H9 (cell line): ENCODE data around the gene KCNIP4. TPM values are rescaled to one million over a fixed set of nuclear protein-coding genes. Genes with fewer than 3 reads are reported as not detected.

Source experiments
- DNase-seq: peaks from one replicate; pipeline ENCODE4 v3.0.0-alpha.2; 2017
- H2AFZ ChIP-seq: one replicate; pipeline ENCODE4 v1.6.1; 2013; ENCODE audit warnings: mild to moderate bottlenecking, low read length, control low read depth, moderate library complexity
- H2AK5ac ChIP-seq: 2 replicates; pipeline ENCODE4 v1.6.1; 2013; ENCODE audit warnings: low read length, control low read depth, mixed read lengths; ENCODE audit not compliant: insufficient read length
- H2BK120ac ChIP-seq: one replicate; pipeline ENCODE4 v1.6.1; 2013; ENCODE audit warnings: low read depth, mild to moderate bottlenecking, low read length, control low read depth, inconsistent platforms; ENCODE audit not compliant: poor library complexity, severe bottlenecking
- H2BK12ac ChIP-seq: 2 replicates; pipeline ENCODE4 v1.6.1; 2013; ENCODE audit warnings: low read length, control low read depth, mixed read lengths, low read depth; ENCODE audit not compliant: insufficient read length
- H2BK15ac ChIP-seq: 2 replicates; pipeline ENCODE4 v1.6.1; 2013; ENCODE audit warnings: low read depth, low read length, control low read depth
- H2BK20ac ChIP-seq: one replicate; pipeline ENCODE4 v1.6.1; 2013; ENCODE audit warnings: low read depth, mild to moderate bottlenecking, low read length, control low read depth, inconsistent platforms; ENCODE audit not compliant: poor library complexity, severe bottlenecking
- H2BK5ac ChIP-seq: 2 replicates; pipeline ENCODE4 v1.6.1; 2013; ENCODE audit warnings: low read length, control low read depth, mixed read lengths; ENCODE audit not compliant: insufficient read length
- H3K14ac ChIP-seq: 2 replicates; pipeline ENCODE4 v1.6.1; 2013; ENCODE audit warnings: low read length, control low read depth; ENCODE audit not compliant: insufficient read depth
- H3K18ac ChIP-seq: 2 replicates; pipeline ENCODE4 v1.6.1; 2013; ENCODE audit warnings: low read depth, mild to moderate bottlenecking, mixed read lengths, low read length, control low read depth; ENCODE audit not compliant: insufficient read length
- H3K23ac ChIP-seq: 2 replicates; pipeline ENCODE4 v1.6.1; 2013; ENCODE audit warnings: low read length, control low read depth, mixed read lengths, low read depth; ENCODE audit not compliant: insufficient read length
- H3K23me2 ChIP-seq: 2 replicates; pipeline ENCODE4 v1.6.1; 2013; ENCODE audit warnings: low read depth, mild to moderate bottlenecking, mixed read lengths, low read length, control low read depth; ENCODE audit not compliant: insufficient read length, poor library complexity, severe bottlenecking
- H3K27ac ChIP-seq: 2 replicates; pipeline ENCODE4 v1.5.1; 2013; ENCODE audit warnings: low read length, control low read depth, mixed read lengths, low read depth; ENCODE audit not compliant: insufficient read length
- H3K27me3 ChIP-seq: 2 replicates; pipeline ENCODE4 v1.6.1; 2013; ENCODE audit warnings: low read length, control low read depth, inconsistent platforms; ENCODE audit not compliant: insufficient read depth
- H3K4ac ChIP-seq: 2 replicates; pipeline ENCODE4 v1.6.1; 2013; ENCODE audit warnings: low read depth, mild to moderate bottlenecking, control low read depth, inconsistent platforms, low read length, moderate library complexity
- H3K4me1 ChIP-seq: 2 replicates; pipeline ENCODE4 v1.6.1; 2013; ENCODE audit warnings: low read length, control low read depth, inconsistent platforms; ENCODE audit not compliant: insufficient read depth
- H3K4me2 ChIP-seq: 2 replicates; pipeline ENCODE4 v1.6.1; 2013; ENCODE audit warnings: low read length, control low read depth, mixed read lengths; ENCODE audit not compliant: insufficient read length, insufficient read depth
- H3K56ac ChIP-seq: 2 replicates; pipeline ENCODE4 v1.6.1; 2013; ENCODE audit warnings: low read depth, mild to moderate bottlenecking, mixed read lengths, low read length, control low read depth; ENCODE audit not compliant: insufficient read length
- H3K79me1 ChIP-seq: 2 replicates; pipeline ENCODE4 v1.6.1; 2013; ENCODE audit warnings: low read depth, mild to moderate bottlenecking, moderate library complexity, low read length, control low read depth, inconsistent platforms; ENCODE audit not compliant: insufficient read depth, poor library complexity, severe bottlenecking
- H3K79me2 ChIP-seq: 2 replicates; pipeline ENCODE4 v1.6.1; 2013; ENCODE audit warnings: low read length, control low read depth, inconsistent platforms; ENCODE audit not compliant: insufficient read depth
- H3K9ac ChIP-seq: 2 replicates; pipeline ENCODE4 v1.6.1; 2013; ENCODE audit warnings: low read length, control low read depth, mixed read lengths; ENCODE audit not compliant: insufficient read length; ENCODE audit errors: extremely low read depth
- H3K9me3 ChIP-seq: one replicate; pipeline ENCODE4 v1.6.1; 2013; ENCODE audit warnings: low read depth, low read length, inconsistent platforms; ENCODE audit not compliant: control insufficient read depth
- H3T11ph ChIP-seq: one replicate; pipeline ENCODE4 v1.6.1; 2013; ENCODE audit warnings: mild to moderate bottlenecking, low read length, control low read depth, inconsistent platforms
- H4K20me1 ChIP-seq: one replicate; pipeline ENCODE4 v1.6.1; 2013; ENCODE audit not compliant: control insufficient read depth, insufficient read length, insufficient read depth
- H4K5ac ChIP-seq: 2 replicates; pipeline ENCODE4 v1.6.1; 2013; ENCODE audit warnings: low read depth, mild to moderate bottlenecking, mixed read lengths, low read length, control low read depth; ENCODE audit not compliant: insufficient read length
- H4K8ac ChIP-seq: replicated peaks from 2 replicates; pipeline ENCODE4 v1.6.1; 2013; ENCODE audit warnings: low read length, control low read depth, mixed read lengths, low read depth; ENCODE audit not compliant: insufficient read length
- H4K91ac ChIP-seq: 2 replicates; pipeline ENCODE4 v1.6.1; 2013; ENCODE audit warnings: low read depth, mild to moderate bottlenecking, moderate library complexity, mixed read lengths, low read length, control low read depth; ENCODE audit not compliant: insufficient read length
- H3K27ac Mint-ChIP-seq, 3 experiments: 2 replicates in 2 of 3; 3 replicates in 1 of 3; pipeline ENCODE4 v1.8.0; 2020 to 2021; ENCODE audit warnings: mixed read lengths in 3 of 3, mild to moderate bottlenecking in 1 of 3, moderate library complexity in 1 of 3
- H3K27me3 Mint-ChIP-seq: 2 replicates; pipeline ENCODE4 v1.8.0; 2021; ENCODE audit warnings: low read depth, mild to moderate bottlenecking, moderate library complexity, mixed read lengths
- H3K36me3 Mint-ChIP-seq, 3 experiments: 2 replicates in 2 of 3; 3 replicates in 1 of 3; pipeline ENCODE4 v1.8.0; 2020 to 2021; ENCODE audit warnings: low read depth in 3 of 3, mixed read lengths in 3 of 3; ENCODE audit not compliant: insufficient read depth in 1 of 3
- H3K4me1 Mint-ChIP-seq, 2 experiments: 2 replicates each; pipeline ENCODE4 v1.8.0; 2020; ENCODE audit warnings: mixed read lengths in 2 of 2
- H3K4me3 Mint-ChIP-seq, 2 experiments: 2 replicates in 1 of 2; 3 replicates in 1 of 2; pipeline ENCODE4 v1.8.0; 2020 to 2021; ENCODE audit warnings: mild to moderate bottlenecking in 2 of 2, mixed read lengths in 2 of 2, moderate library complexity in 1 of 2
- H3K9me3 Mint-ChIP-seq, 2 experiments: 2 replicates in 1 of 2; 3 replicates in 1 of 2; pipeline ENCODE4 v1.8.0; 2020; ENCODE audit warnings: mild to moderate bottlenecking in 2 of 2, mixed read lengths in 2 of 2, moderate library complexity in 1 of 2
- CTCF ChIP-seq: fragments of 200-600 bp; sonication (generic); conservative IDR thresholded peaks from 3 replicates; pipeline ENCODE4 v1.8.0; 2021; ENCODE audit warnings: antibody characterized with exemption, mild to moderate bottlenecking
- WGBS: extraction: QIAGEN DNeasy Blood & Tissue Kit; methylation state at CpG from one replicate; pipeline ENCODE4 v1.1.7; 2013; ENCODE audit warnings: missing lambda C conversion rate, low lambda C conversion rate, mixed read lengths; ENCODE audit not compliant: insufficient read length; ENCODE audit errors: extremely low coverage; 5-methylcytosine and 5-hydroxymethylcytosine counted together
- total RNA-seq: library from RNA; stranded (reverse); gene quantifications from 2 replicates; pipeline ENCODE4 v1.2.1, GENCODE V29; 2021

KCNIP4 gene
- total RNA-seq, 1 experiment from 2014 or later, result not detected

GRCh38 chr4:21320034-21320433 lies 628.5 kb downstream of the KCNIP4 start:
- Histone ChIP-seq H3K23ac (no peak overlapping the region), H2BK120ac (no peak overlapping the region), H3K9ac (no peak overlapping the region), H2AFZ (no peak overlapping the region), H3K27ac (no peak overlapping the region), H2BK20ac (no peak overlapping the region), H4K8ac (no peak overlapping the region), H4K91ac (no peak overlapping the region), H3K4me1 (no peaks in the 10 kb centered on the region), H3K23me2 (no peaks in the 10 kb centered on the region), H4K20me1 (no peaks in the 10 kb centered on the region), H3K4me2 (no peak overlapping the region), H3K56ac (no peak overlapping the region), H3K18ac (no peak overlapping the region), H3K4ac (no peak overlapping the region), H3T11ph (no peak overlapping the region), H2BK5ac (no peak overlapping the region), H2BK12ac (no peak overlapping the region), H2AK5ac (no peak overlapping the region), H2BK15ac (no peak overlapping the region), H3K79me1 (no peaks in the 10 kb centered on the region), H3K9me3 (no peaks in the 10 kb centered on the region), H3K14ac (no peak overlapping the region), H3K27me3 (no peaks in the 10 kb centered on the region), H4K5ac (no peak overlapping the region), H3K79me2 (no peaks in the 10 kb centered on the region)
- no peaks in the 10 kb centered on the region for H3K27me3 Mint-ChIP-seq
- no peak overlapping the region for H3K4me3 Mint-ChIP-seq
- DNase-seq, result no peak
- peaks cover 0 to 3% (median 2%) of the 10 kb centered on the region in 3 experiments; a peak in 4 of 7 replicates for H3K36me3 Mint-ChIP-seq
- no peak overlapping the region for H3K27ac Mint-ChIP-seq
- no peak for TF ChIP-seq CTCF
- peaks cover 10 to 11% of the 10 kb centered on the region in 2 experiments; a peak in 3 of 5 replicates for H3K9me3 Mint-ChIP-seq
- WGBS, result no CpG with 5 or more reads among the region's 1 CpG
- H3K4me1 Mint-ChIP-seq, result peaks cover 8 to 12% of the 10 kb centered on the region in 2 experiments
